C4-2B (cell line): ENCODE results near the gene FGF1.

Experiments
- CTCF ChIP-seq: fragments of 450-650 bp; conservative IDR thresholded peaks from 2 replicates; pipeline ENCODE4 v1.5.1; 2017; ENCODE audit warnings: mild to moderate bottlenecking
- ZFX ChIP-seq: fragments of 450-650 bp; IDR thresholded peaks from 2 replicates; pipeline ENCODE4 v1.6.1; 2017

- TF ChIP-seq CTCF (no peak), ZFX (no peak)
Measured at GRCh38 chr5:142608081-142608480, 77.8 kb downstream of the FGF1 start.
